ENCODE data around the gene UQCC5.

- TF ChIP-seq POLR2A (IDR thresholded peaks at IDR 0.05; ENCODE audit: low read depth, low read length) = no peak
- TF ChIP-seq POLR2AphosphoS5 (IDR thresholded peaks at IDR 0.05; ENCODE audit: low read depth, low read length) = no peak
- TF ChIP-seq TAF1 (IDR thresholded peaks at IDR 0.05; ENCODE audit: borderline replicate concordance, low read depth, low read length) = no peak
Observed at GRCh38 chr3:52527039-52527731, 9.2 kb upstream of the UQCC5 start.
